ENCODE data around the gene MTARC2.

MTARC2 gene

DNA sequence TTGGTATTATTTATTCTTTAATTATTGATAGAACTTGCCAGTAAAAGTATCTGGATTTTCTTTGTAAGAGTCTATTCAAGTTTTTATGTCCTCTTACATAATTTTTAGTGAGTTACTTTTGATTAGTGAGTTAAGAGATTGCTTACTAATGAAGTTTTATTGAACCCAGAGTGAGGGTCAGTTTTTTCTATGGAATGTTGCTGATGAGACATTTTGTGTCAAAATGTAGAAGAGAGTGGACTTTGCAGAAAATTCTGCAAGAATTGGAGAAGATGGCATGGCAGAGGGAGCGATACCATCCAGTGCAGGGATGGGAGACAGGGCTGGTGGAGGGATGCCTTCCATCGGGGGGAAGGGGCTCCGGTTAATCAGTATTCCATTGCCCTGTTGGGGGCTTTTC, 11.0 kb downstream of the MTARC2 start:
- no peaks in the 10 kb centered on the region for H3K9me3 ChIP-seq (ENCODE audit: insufficient read depth, low read length)
- H3K4me2 ChIP-seq (ENCODE audit: low read length), result no peak overlapping the region
- H3K36me3 ChIP-seq (replicated peaks; ENCODE audit: low read depth, low read length), result no peaks in the 10 kb centered on the region
- no peaks in the 10 kb centered on the region for H4K20me1 ChIP-seq (ENCODE audit: insufficient read depth, low read length)
- 0 out of 2 replicates have a peak, but pooled peaks cover 6% of the 10 kb centered on the region for H3K27me3 ChIP-seq (ENCODE audit: low read depth, low read length)
- no peaks in the 10 kb centered on the region for H3K4me1 ChIP-seq (ENCODE audit: low read length)
- no peak overlapping the region for H3K27ac ChIP-seq (ENCODE audit: low read length)
- H3K9ac ChIP-seq (ENCODE audit: low read length), result no peak overlapping the region
- H2AFZ ChIP-seq (ENCODE audit: low read depth, low read length), result no peak overlapping the region
- TF ChIP-seq, protein P1, sequence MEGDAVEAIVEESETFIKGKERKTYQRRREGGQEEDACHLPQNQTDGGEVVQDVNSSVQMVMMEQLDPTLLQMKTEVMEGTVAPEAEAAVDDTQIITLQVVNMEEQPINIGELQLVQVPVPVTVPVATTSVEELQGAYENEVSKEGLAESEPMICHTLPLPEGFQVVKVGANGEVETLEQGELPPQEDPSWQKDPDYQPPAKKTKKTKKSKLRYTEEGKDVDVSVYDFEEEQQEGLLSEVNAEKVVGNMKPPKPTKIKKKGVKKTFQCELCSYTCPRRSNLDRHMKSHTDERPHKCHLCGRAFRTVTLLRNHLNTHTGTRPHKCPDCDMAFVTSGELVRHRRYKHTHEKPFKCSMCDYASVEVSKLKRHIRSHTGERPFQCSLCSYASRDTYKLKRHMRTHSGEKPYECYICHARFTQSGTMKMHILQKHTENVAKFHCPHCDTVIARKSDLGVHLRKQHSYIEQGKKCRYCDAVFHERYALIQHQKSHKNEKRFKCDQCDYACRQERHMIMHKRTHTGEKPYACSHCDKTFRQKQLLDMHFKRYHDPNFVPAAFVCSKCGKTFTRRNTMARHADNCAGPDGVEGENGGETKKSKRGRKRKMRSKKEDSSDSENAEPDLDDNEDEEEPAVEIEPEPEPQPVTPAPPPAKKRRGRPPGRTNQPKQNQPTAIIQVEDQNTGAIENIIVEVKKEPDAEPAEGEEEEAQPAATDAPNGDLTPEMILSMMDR (IDR thresholded peaks at IDR 0.05; ENCODE audit: low read depth, low read length), result no peak
- no peak for TF ChIP-seq EZH2phosphoT487 (IDR thresholded peaks at IDR 0.05; ENCODE audit: low read depth)
- no peaks in the 10 kb centered on the region for H3K79me2 ChIP-seq (ENCODE audit: low read length)
- H3K4me3 ChIP-seq (ENCODE audit: low read length), result no peak overlapping the region

DNA sequence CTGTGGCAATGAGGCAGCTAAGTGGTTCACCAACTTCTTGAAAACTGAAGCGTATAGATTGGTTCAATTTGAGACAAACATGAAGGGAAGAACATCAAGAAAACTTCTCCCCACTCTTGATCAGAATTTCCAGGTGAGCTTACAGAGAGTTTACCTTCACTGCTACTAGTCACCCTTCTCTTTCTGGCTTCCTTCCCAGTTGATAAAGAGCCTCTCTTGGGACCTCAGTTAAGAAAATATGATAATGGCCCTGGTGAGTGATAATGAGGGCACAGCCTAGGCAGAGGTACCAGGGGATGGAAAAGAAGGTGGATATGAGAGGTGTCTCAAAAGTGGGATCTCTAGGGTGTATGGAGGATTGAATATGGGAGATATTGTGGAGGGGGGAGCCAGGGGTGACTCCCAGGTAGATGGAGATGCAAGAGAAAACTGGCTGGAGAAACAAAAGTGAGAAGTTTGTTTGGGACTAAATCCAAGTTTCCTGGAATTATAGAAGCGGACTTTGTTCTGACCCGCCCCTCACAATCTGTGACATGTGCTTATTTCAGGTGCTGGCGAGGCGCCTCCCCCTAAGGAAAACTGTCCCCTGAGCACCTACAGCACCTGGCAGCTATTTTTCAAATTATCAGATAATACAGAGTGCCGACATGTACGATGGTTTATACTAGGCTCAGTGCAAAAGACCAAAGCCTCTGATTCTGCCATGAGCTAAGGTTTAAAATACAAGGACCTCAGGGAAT, 13.7 kb downstream of the MTARC2 start:
- 0 out of 2 replicates have a peak, but pooled peaks cover 6% of the 10 kb centered on the region for H3K27me3 ChIP-seq (ENCODE audit: low read depth, low read length)
- H3K4me3 ChIP-seq (ENCODE audit: low read length), result no peak overlapping the region
- no peaks in the 10 kb centered on the region for H3K9me3 ChIP-seq (ENCODE audit: insufficient read depth, low read length)
- no peaks in the 10 kb centered on the region for H4K20me1 ChIP-seq (ENCODE audit: insufficient read depth, low read length)
- TF ChIP-seq EZH2phosphoT487 (IDR thresholded peaks at IDR 0.05; ENCODE audit: low read depth), result no peak
- TF ChIP-seq, protein P1 (IDR thresholded peaks at IDR 0.05; ENCODE audit: low read depth, low read length), result no peak
- H3K4me2 ChIP-seq (ENCODE audit: low read length), result no peak overlapping the region
- H3K27ac ChIP-seq (ENCODE audit: low read length), result no peak overlapping the region
- no peaks in the 10 kb centered on the region for H3K36me3 ChIP-seq (replicated peaks; ENCODE audit: low read depth, low read length)
- no peak overlapping the region for H2AFZ ChIP-seq (ENCODE audit: low read depth, low read length)
- H3K9ac ChIP-seq (ENCODE audit: low read length), result no peak overlapping the region
- H3K4me1 ChIP-seq (ENCODE audit: low read length), result no peaks in the 10 kb centered on the region
- no peaks in the 10 kb centered on the region for H3K79me2 ChIP-seq (ENCODE audit: low read length)

DNA sequence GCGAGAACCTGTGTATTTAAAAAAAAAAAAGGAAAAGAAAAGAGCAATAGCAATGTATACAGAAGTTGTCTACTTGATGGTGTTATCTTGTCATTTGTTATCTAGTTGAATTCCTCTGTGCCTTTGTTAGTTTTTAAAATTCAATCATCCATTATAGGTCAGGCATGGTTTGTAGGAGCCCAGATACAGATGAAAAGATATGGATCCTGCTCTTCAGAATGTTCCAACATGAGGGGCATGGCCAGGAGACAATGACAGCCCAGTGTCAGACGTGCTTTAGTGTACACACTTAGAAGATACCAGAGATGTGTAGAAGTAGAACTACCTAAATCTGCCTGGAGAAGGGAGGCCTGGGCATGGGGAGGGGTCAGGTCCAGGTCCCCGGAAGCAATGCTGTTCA, 16.6 kb downstream of the MTARC2 start:
- H3K27ac ChIP-seq (ENCODE audit: low read length), result no peak overlapping the region
- H2AFZ ChIP-seq (ENCODE audit: low read depth, low read length), result no peak overlapping the region
- H3K79me2 ChIP-seq (ENCODE audit: low read length), result no peaks in the 10 kb centered on the region
- H3K27me3 ChIP-seq (ENCODE audit: low read depth, low read length), result 0 out of 2 replicates have a peak, but pooled peaks cover 6% of the 10 kb centered on the region
- no peak overlapping the region for H3K4me2 ChIP-seq (ENCODE audit: low read length)
- no peaks in the 10 kb centered on the region for H3K4me1 ChIP-seq (ENCODE audit: low read length)
- H3K36me3 ChIP-seq (replicated peaks; ENCODE audit: low read depth, low read length), result no peaks in the 10 kb centered on the region
- TF ChIP-seq, protein P1 (IDR thresholded peaks at IDR 0.05; ENCODE audit: low read depth, low read length), result no peak
- TF ChIP-seq EZH2phosphoT487 (IDR thresholded peaks at IDR 0.05; ENCODE audit: low read depth), result no peak
- no peaks in the 10 kb centered on the region for H3K9me3 ChIP-seq (ENCODE audit: insufficient read depth, low read length)
- no peaks in the 10 kb centered on the region for H4K20me1 ChIP-seq (ENCODE audit: insufficient read depth, low read length)
- H3K9ac ChIP-seq (ENCODE audit: low read length), result no peak overlapping the region
- no peak overlapping the region for H3K4me3 ChIP-seq (ENCODE audit: low read length)

DNA sequence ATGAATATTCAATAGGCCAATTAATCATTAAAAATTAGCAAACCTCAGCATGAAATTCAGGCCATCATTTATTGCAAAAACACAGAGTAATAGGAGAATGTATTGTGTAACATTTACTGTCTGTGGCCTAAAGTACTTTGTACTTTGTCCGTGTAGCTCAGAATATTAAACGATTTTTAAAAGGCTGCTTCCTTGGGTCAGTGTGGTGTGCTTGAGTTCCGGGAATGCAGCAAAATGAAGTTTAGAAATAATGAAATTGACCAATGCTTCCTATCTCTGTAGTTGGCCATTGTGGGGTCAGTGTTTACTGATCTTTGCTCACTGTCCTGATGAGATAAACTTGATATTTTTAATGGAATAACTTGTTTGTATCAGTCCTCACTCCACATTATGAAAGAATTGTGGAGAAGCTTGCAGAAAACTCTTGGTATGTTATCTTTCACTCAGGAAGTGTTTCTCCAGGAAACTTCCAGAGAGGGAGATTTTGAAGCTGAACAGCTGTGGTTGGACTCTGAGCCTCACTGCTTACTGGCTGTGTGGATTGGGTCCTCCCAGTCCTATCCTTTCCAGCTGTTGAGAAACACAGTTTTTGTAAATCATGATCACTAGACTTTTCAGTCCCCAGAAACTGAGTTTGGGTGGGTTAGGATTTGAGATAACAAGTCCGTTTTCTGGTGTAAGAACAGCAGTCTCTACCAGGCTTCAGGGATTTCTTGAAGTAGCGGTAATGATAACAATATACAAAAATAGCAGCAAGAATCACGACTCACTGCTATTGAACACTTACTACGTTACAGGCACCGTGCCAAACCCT, 19.4 kb downstream of the MTARC2 start:
- no peaks in the 10 kb centered on the region for H3K79me2 ChIP-seq (ENCODE audit: low read length)

More for the DNA sequence above, 19.4 kb downstream of the MTARC2 start:
- H3K4me3 ChIP-seq (ENCODE audit: low read length), result no peak overlapping the region
- TF ChIP-seq, protein P1 (IDR thresholded peaks at IDR 0.05; ENCODE audit: low read depth, low read length), result no peak
- no peak for TF ChIP-seq EZH2phosphoT487 (IDR thresholded peaks at IDR 0.05; ENCODE audit: low read depth)
- H4K20me1 ChIP-seq (ENCODE audit: insufficient read depth, low read length), result no peaks in the 10 kb centered on the region
- no peaks in the 10 kb centered on the region for H3K4me1 ChIP-seq (ENCODE audit: low read length)
- H3K4me2 ChIP-seq (ENCODE audit: low read length), result no peak overlapping the region
- no peak overlapping the region for H2AFZ ChIP-seq (ENCODE audit: low read depth, low read length)
- H3K27ac ChIP-seq (ENCODE audit: low read length), result no peak overlapping the region
- peaks cover 3% of the 10 kb centered on the region; the same call in 1 of the 2 replicates for H3K27me3 ChIP-seq (ENCODE audit: low read depth, low read length)
- no peaks in the 10 kb centered on the region for H3K36me3 ChIP-seq (replicated peaks; ENCODE audit: low read depth, low read length)
- H3K9me3 ChIP-seq (ENCODE audit: insufficient read depth, low read length), result no peaks in the 10 kb centered on the region
- no peak overlapping the region for H3K9ac ChIP-seq (ENCODE audit: low read length)

All from OCI-LY3 (cell line).